Activated CD4-positive, alpha-beta T cell treated with anti-CD3 and anti-CD28 coated beads, Interleukin-2, amount 50 U/mL, for 24 hours (primary cell): ENCODE results near the gene CKS1B.

Source experiments
- DNase-seq, 2 donors: peaks; one replicate each; pipeline ENCODE4 v3.0.0-alpha.2; 2020; ENCODE audit warnings: low read depth in 1 of 2, low spot score in 1 of 2

The CKS1B gene

GRCh38 chr1:155000726-155001424, 26.4 kb downstream of the CKS1B start:
- peak; percentile 58 to 67 for DNase-seq

GRCh38 chr1:155001425-155001674, 26.9 kb downstream of the CKS1B start:
- peak in 1 of 2 donors; percentile 43 for DNase-seq

- peak; percentile 95 to 99 for DNase-seq
Observed at GRCh38 chr1:155001675-155002463, 27.4 kb downstream of the CKS1B start.

- no peak for DNase-seq
Observed at GRCh38 chr1:155002464-155003226, 28.2 kb downstream of the CKS1B start, which contains the start of gene ZBTB7B. TSS of gene ZBTB7B (plus strand) at chr1:155002802. CDS start at chr1:155014661, 11,859 bp downstream.

GRCh38 chr1:155003227-155003765, 28.8 kb downstream of the CKS1B start:
- no peak for DNase-seq

GRCh38 chr1:155003766-155004351, 29.4 kb downstream of the CKS1B start:
- no peak for DNase-seq

GRCh38 chr1:155004352-155005075, 30.0 kb downstream of the CKS1B start:
- no peak for DNase-seq

GRCh38 chr1:155005076-155006011, 30.9 kb downstream of the CKS1B start:
- DNase-seq = no peak

- DNase-seq = peak in 1 of 2 donors; percentile 46
Observed at GRCh38 chr1:155006601-155007101, 32.2 kb downstream of the CKS1B start.

GRCh38 chr1:155007251-155007828, 32.9 kb downstream of the CKS1B start:
- DNase-seq = no peak

GRCh38 chr1:155008015-155008941, 33.8 kb downstream of the CKS1B start:
- DNase-seq = peak; percentile 41 to 60

- DNase-seq = no peak
Observed at GRCh38 chr1:155009221-155009711, 34.8 kb downstream of the CKS1B start.

- no peak for DNase-seq
Observed at GRCh38 chr1:155009742-155010141, 35.3 kb downstream of the CKS1B start.

GRCh38 chr1:155010211-155010918, 35.9 kb downstream of the CKS1B start:
- no peak for DNase-seq

GRCh38 chr1:155011004-155011416, 36.5 kb downstream of the CKS1B start:
- DNase-seq = no peak

- DNase-seq = no peak
Observed at GRCh38 chr1:155011437-155012025, 37.0 kb downstream of the CKS1B start.
